ENCODE measurements around the gene MGMT.

The MGMT gene

GRCh38 chr10:129524936-129525335, 57.9 kb downstream of the MGMT start:
- Mint-ChIP-seq H3K4me3 (no peak overlapping the region), H3K36me3 (peaks cover 20% of the 10 kb centered on the region), H3K4me1 (peaks cover 8% of the 10 kb centered on the region), H3K9me3 (peaks cover 2% of the 10 kb centered on the region), H3K27me3 (no peaks in the 10 kb centered on the region), H3K27ac (no peak overlapping the region)
- DNase-seq (ENCODE audit: low spot score in 2 of 2) (no peak), ATAC-seq (ENCODE audit: low read depth) (no peak)

GRCh38 chr10:129525401-129525801, 58.4 kb downstream of the MGMT start:
- H3K9me3 Mint-ChIP-seq: peaks cover 2% of the 10 kb centered on the region
- H3K4me1 Mint-ChIP-seq: peaks cover 8% of the 10 kb centered on the region
- peaks cover 20% of the 10 kb centered on the region for H3K36me3 Mint-ChIP-seq
- no peaks in the 10 kb centered on the region for H3K27me3 Mint-ChIP-seq
- DNase-seq (ENCODE audit: low spot score in 2 of 2) (no peak), ATAC-seq (ENCODE audit: low read depth) (no peak)
- no peak overlapping the region for H3K27ac Mint-ChIP-seq
- H3K4me3 Mint-ChIP-seq: no peak overlapping the region

GRCh38 chr10:129526943-129527342, 59.9 kb downstream of the MGMT start:
- DNase-seq (ENCODE audit: low spot score in 2 of 2) (no peak), ATAC-seq (ENCODE audit: low read depth) (no peak)
- Mint-ChIP-seq H3K4me1 (peaks cover 13% of the 10 kb centered on the region), H3K9me3 (peaks cover 2% of the 10 kb centered on the region), H3K27me3 (no peaks in the 10 kb centered on the region), H3K27ac (no peak overlapping the region), H3K4me3 (no peak overlapping the region), H3K36me3 (peaks cover 20% of the 10 kb centered on the region)

GRCh38 chr10:129528376-129528978, 61.4 kb downstream of the MGMT start:
- H3K36me3 Mint-ChIP-seq: peaks cover 20% of the 10 kb centered on the region
- no peak overlapping the region for H3K4me3 Mint-ChIP-seq
- H3K9me3 Mint-ChIP-seq: peaks cover 2% of the 10 kb centered on the region
- no peak overlapping the region for H3K27ac Mint-ChIP-seq
- H3K4me1 Mint-ChIP-seq: peaks cover 27% of the 10 kb centered on the region
- ATAC-seq (ENCODE audit: low read depth): no peak
- no peaks in the 10 kb centered on the region for H3K27me3 Mint-ChIP-seq
- no peak for DNase-seq (ENCODE audit: low spot score in 2 of 2)

GRCh38 chr10:129530581-129530980, 63.5 kb downstream of the MGMT start:
- Mint-ChIP-seq H3K4me3 (no peak overlapping the region), H3K27me3 (no peaks in the 10 kb centered on the region), H3K27ac (no peak overlapping the region), H3K36me3 (peaks cover 26% of the 10 kb centered on the region), H3K9me3 (peaks cover 2% of the 10 kb centered on the region), H3K4me1 (peaks cover 34% of the 10 kb centered on the region)
- DNase-seq (ENCODE audit: low spot score in 2 of 2) (no peak), ATAC-seq (ENCODE audit: low read depth) (no peak)

- Mint-ChIP-seq H3K4me3 (no peak overlapping the region), H3K4me1 (peaks cover 34% of the 10 kb centered on the region), H3K36me3 (peaks cover 32% of the 10 kb centered on the region), H3K27ac (no peak overlapping the region), H3K9me3 (peaks cover 2% of the 10 kb centered on the region), H3K27me3 (no peaks in the 10 kb centered on the region)
- DNase-seq (ENCODE audit: low spot score in 2 of 2): no peak
- ATAC-seq (ENCODE audit: low read depth): no peak
Measured at GRCh38 chr10:129531195-129531968, 64.3 kb downstream of the MGMT start.

GRCh38 chr10:129531969-129532660, 65.1 kb downstream of the MGMT start:
- H3K9me3 Mint-ChIP-seq: peaks cover 2% of the 10 kb centered on the region
- ATAC-seq (ENCODE audit: low read depth) (no peak), DNase-seq (ENCODE audit: low spot score in 2 of 2) (no peak)
- H3K27me3 Mint-ChIP-seq: no peaks in the 10 kb centered on the region
- H3K4me3 Mint-ChIP-seq: peak overlapping the region; percentile 2
- peaks cover 35% of the 10 kb centered on the region for H3K36me3 Mint-ChIP-seq
- H3K4me1 Mint-ChIP-seq: peaks cover 34% of the 10 kb centered on the region
- H3K27ac Mint-ChIP-seq: peak overlapping the region; percentile 68

GRCh38 chr10:129532838-129533237, 65.8 kb downstream of the MGMT start:
- peak; percentile 67 for ATAC-seq (ENCODE audit: low read depth)
- Mint-ChIP-seq H3K9me3 (peaks cover 4% of the 10 kb centered on the region), H3K4me3 (peak overlapping the region; percentile 25), H3K27me3 (no peaks in the 10 kb centered on the region), H3K4me1 (peaks cover 32% of the 10 kb centered on the region), H3K27ac (peak overlapping the region; percentile 68), H3K36me3 (peaks cover 35% of the 10 kb centered on the region)
- DNase-seq (ENCODE audit: low spot score in 2 of 2): no peak

GRCh38 chr10:129533281-129533680, 66.2 kb downstream of the MGMT start:
- peak overlapping the region; percentile 25 for H3K4me3 Mint-ChIP-seq
- peaks cover 2% of the 10 kb centered on the region for H3K9me3 Mint-ChIP-seq
- peaks cover 32% of the 10 kb centered on the region for H3K36me3 Mint-ChIP-seq

GRCh38 chr10:129534826-129535225, 67.8 kb downstream of the MGMT start:
- H3K9me3 Mint-ChIP-seq: peaks cover 2% of the 10 kb centered on the region
- no peak for ATAC-seq (ENCODE audit: low read depth)
- peaks cover 26% of the 10 kb centered on the region for H3K4me1 Mint-ChIP-seq
- H3K4me3 Mint-ChIP-seq: no peak overlapping the region
- no peak for DNase-seq (ENCODE audit: low spot score in 2 of 2)
- no peaks in the 10 kb centered on the region for H3K27me3 Mint-ChIP-seq
- no peak overlapping the region for H3K27ac Mint-ChIP-seq
- H3K36me3 Mint-ChIP-seq: peaks cover 27% of the 10 kb centered on the region

More at GRCh38 chr10:129533281-129533680, 66.2 kb downstream of the MGMT start:
- ATAC-seq (ENCODE audit: low read depth) (no peak), DNase-seq (ENCODE audit: low spot score in 2 of 2) (no peak)
- Mint-ChIP-seq H3K27me3 (no peaks in the 10 kb centered on the region), H3K4me1 (peaks cover 29% of the 10 kb centered on the region), H3K27ac (peak overlapping the region; percentile 68)

- Mint-ChIP-seq H3K4me3 (no peak overlapping the region), H3K27me3 (no peaks in the 10 kb centered on the region), H3K27ac (no peak overlapping the region), H3K36me3 (peaks cover 30% of the 10 kb centered on the region), H3K4me1 (peaks cover 25% of the 10 kb centered on the region), H3K9me3 (peaks cover 2% of the 10 kb centered on the region)
- ATAC-seq (ENCODE audit: low read depth) (no peak), DNase-seq (ENCODE audit: low spot score in 2 of 2) (no peak)
Measured at GRCh38 chr10:129536336-129536735, 69.3 kb downstream of the MGMT start.

- Mint-ChIP-seq H3K27me3 (no peaks in the 10 kb centered on the region), H3K4me3 (no peak overlapping the region), H3K36me3 (peaks cover 30% of the 10 kb centered on the region), H3K27ac (no peak overlapping the region), H3K9me3 (peaks cover 2% of the 10 kb centered on the region), H3K4me1 (peaks cover 20% of the 10 kb centered on the region)
- ATAC-seq (ENCODE audit: low read depth) (no peak), DNase-seq (ENCODE audit: low spot score in 2 of 2) (no peak)
Measured at GRCh38 chr10:129537151-129537550, 70.1 kb downstream of the MGMT start.

- H3K27me3 Mint-ChIP-seq: no peaks in the 10 kb centered on the region
- H3K4me1 Mint-ChIP-seq: peaks cover 10% of the 10 kb centered on the region
- no peak overlapping the region for H3K4me3 Mint-ChIP-seq
- no peak for DNase-seq (ENCODE audit: low spot score in 2 of 2)
- no peak for ATAC-seq (ENCODE audit: low read depth)
- peaks cover 36% of the 10 kb centered on the region for H3K36me3 Mint-ChIP-seq
- peaks cover 2% of the 10 kb centered on the region for H3K9me3 Mint-ChIP-seq
- H3K27ac Mint-ChIP-seq: no peak overlapping the region
Measured at GRCh38 chr10:129538236-129538635, 71.2 kb downstream of the MGMT start.

GRCh38 chr10:129541200-129541599, 74.2 kb downstream of the MGMT start:
- no peak for ATAC-seq (ENCODE audit: low read depth)
- peaks cover 3% of the 10 kb centered on the region for H3K4me1 Mint-ChIP-seq
- no peaks in the 10 kb centered on the region for H3K27me3 Mint-ChIP-seq
- peaks cover 28% of the 10 kb centered on the region for H3K36me3 Mint-ChIP-seq
- peaks cover 2% of the 10 kb centered on the region for H3K9me3 Mint-ChIP-seq
- no peak overlapping the region for H3K4me3 Mint-ChIP-seq
- H3K27ac Mint-ChIP-seq: no peak overlapping the region
- DNase-seq (ENCODE audit: low spot score in 2 of 2): no peak
